GM10847 (cell line): ENCODE data around the gene WDR82.
A peak's percentile ranks its signal among the peaks of the same experiment; 100 is the strongest.

Experiments
- POLR2A ChIP-seq: IDR thresholded peaks from 2 replicates; pipeline ENCODE4 v1.6.1; 2011; ENCODE audit not compliant: insufficient read length; ENCODE audit errors: extremely low read depth

The WDR82 gene

GRCh38 chr3:52281981-52282801, 3.7 kb upstream of the WDR82 start:
- no peak for TF ChIP-seq POLR2A

- TF ChIP-seq POLR2A = no peak
These were observed 1.6 kb upstream of the WDR82 start for GRCh38 chr3:52280050-52280461.

- no peak for TF ChIP-seq POLR2A
These were observed 1.1 kb upstream of the WDR82 start for GRCh38 chr3:52279596-52279995.

GRCh38 chr3:52277972-52278509, 408 bp downstream of the WDR82 start:
- TF ChIP-seq POLR2A = no peak

- TF ChIP-seq POLR2A = peak; percentile 63
These were observed 1.1 kb downstream of the WDR82 start for GRCh38 chr3:52277071-52277964.

- TF ChIP-seq POLR2A = no peak
These were observed 5.6 kb downstream of the WDR82 start for GRCh38 chr3:52272831-52273230.

- TF ChIP-seq POLR2A = no peak
These were observed 8.1 kb downstream of the WDR82 start for GRCh38 chr3:52270252-52270754.

GRCh38 chr3:52269776-52270175, 8.7 kb downstream of the WDR82 start:
- no peak for TF ChIP-seq POLR2A

- TF ChIP-seq POLR2A = no peak
These were observed 10.4 kb downstream of the WDR82 start for GRCh38 chr3:52268036-52268435.

- TF ChIP-seq POLR2A = no peak
These were observed 13.1 kb downstream of the WDR82 start for GRCh38 chr3:52265387-52265786.

- no peak for TF ChIP-seq POLR2A
These were observed 16.0 kb downstream of the WDR82 start for GRCh38 chr3:52262447-52262846.

- TF ChIP-seq POLR2A = no peak
These were observed 19.0 kb downstream of the WDR82 start for GRCh38 chr3:52259448-52259847.

- TF ChIP-seq POLR2A = no peak
These were observed 19.4 kb downstream of the WDR82 start for GRCh38 chr3:52259035-52259434.

- TF ChIP-seq POLR2A = no peak
These were observed 20.5 kb downstream of the WDR82 start for GRCh38 chr3:52257911-52258310.

- no peak for TF ChIP-seq POLR2A
These were observed 21.8 kb downstream of the WDR82 start for GRCh38 chr3:52256622-52257021.

GRCh38 chr3:52256159-52256558, 22.3 kb downstream of the WDR82 start:
- TF ChIP-seq POLR2A = no peak
